Astrocyte of the cerebellum (primary cell): ENCODE measurements around the gene SGCA.

ENCODE experiments used
- DNase-seq: peaks from one replicate; pipeline ENCODE4 v3.0.0-alpha.2; 2011; ENCODE audit warnings: low read depth
- H3K4me3 ChIP-seq: 2 replicates; pipeline ENCODE4 v1.5.1; 2011; ENCODE audit warnings: mild to moderate bottlenecking, low read depth, low read length, moderate library complexity
- in situ Hi-C: cut with HindIII; loops from 2 replicates; pipeline ENCODE4 v1.10.0; 2017; ENCODE audit warnings: low sequenced_read_pairs
- TF ChIP-seq, protein P1 (sequence below): IDR thresholded peaks from 2 replicates; pipeline ENCODE4 v1.5.1; 2012; ENCODE audit warnings: low read length, low read depth, moderate library complexity, mild to moderate bottlenecking; ENCODE audit errors: missing control alignments

The SGCA gene

DNA sequence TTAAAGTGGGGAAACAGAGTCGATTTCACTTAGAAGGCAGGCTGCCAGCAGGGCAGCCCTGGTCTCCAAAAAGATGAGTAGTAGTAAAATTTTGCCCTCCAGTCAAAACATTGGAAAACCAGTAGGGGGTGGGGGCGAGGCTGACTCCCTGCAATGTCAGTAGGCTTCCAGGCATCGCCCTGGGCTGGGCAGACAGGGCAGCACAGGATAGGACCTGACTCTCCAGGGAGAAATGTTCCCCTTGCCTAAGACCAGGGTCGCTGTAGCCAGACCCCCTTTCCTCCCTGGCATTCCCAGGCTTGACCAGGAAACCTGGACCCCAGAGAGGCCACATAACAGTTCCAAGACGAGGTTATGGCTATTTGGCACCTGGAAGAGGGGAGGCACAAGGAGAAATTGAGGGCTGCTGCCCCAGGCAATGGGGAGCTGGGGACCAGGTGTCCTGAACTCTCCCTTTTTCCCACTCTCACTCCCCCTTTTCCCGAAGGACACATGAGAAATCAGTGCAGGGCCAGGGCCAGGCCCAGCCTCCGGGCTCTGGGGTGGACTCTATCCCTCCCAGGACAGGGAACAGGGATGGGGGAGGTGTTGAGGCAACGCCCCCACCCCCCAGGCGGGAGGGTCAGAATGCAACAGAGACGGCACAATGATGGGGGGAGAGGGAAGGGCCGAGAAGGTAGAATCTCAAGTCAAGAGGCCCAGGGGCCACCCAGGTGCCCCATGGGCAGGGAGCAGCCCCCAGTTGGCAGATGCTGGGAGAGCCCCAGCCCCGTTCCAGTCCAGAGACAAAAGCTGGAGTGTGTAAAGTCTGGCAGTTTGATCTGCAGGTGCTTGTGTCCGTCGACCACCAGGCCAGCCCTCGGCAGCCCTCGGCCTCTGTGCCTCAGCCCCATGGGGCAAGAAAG is 31.3 kb upstream of the SGCA start:
- H3K4me3 ChIP-seq = no peak overlapping the region
- DNase-seq = no peak
- TF ChIP-seq, protein P1, sequence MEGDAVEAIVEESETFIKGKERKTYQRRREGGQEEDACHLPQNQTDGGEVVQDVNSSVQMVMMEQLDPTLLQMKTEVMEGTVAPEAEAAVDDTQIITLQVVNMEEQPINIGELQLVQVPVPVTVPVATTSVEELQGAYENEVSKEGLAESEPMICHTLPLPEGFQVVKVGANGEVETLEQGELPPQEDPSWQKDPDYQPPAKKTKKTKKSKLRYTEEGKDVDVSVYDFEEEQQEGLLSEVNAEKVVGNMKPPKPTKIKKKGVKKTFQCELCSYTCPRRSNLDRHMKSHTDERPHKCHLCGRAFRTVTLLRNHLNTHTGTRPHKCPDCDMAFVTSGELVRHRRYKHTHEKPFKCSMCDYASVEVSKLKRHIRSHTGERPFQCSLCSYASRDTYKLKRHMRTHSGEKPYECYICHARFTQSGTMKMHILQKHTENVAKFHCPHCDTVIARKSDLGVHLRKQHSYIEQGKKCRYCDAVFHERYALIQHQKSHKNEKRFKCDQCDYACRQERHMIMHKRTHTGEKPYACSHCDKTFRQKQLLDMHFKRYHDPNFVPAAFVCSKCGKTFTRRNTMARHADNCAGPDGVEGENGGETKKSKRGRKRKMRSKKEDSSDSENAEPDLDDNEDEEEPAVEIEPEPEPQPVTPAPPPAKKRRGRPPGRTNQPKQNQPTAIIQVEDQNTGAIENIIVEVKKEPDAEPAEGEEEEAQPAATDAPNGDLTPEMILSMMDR = peak; percentile 10
- in situ Hi-C loops = no loop called here

DNA sequence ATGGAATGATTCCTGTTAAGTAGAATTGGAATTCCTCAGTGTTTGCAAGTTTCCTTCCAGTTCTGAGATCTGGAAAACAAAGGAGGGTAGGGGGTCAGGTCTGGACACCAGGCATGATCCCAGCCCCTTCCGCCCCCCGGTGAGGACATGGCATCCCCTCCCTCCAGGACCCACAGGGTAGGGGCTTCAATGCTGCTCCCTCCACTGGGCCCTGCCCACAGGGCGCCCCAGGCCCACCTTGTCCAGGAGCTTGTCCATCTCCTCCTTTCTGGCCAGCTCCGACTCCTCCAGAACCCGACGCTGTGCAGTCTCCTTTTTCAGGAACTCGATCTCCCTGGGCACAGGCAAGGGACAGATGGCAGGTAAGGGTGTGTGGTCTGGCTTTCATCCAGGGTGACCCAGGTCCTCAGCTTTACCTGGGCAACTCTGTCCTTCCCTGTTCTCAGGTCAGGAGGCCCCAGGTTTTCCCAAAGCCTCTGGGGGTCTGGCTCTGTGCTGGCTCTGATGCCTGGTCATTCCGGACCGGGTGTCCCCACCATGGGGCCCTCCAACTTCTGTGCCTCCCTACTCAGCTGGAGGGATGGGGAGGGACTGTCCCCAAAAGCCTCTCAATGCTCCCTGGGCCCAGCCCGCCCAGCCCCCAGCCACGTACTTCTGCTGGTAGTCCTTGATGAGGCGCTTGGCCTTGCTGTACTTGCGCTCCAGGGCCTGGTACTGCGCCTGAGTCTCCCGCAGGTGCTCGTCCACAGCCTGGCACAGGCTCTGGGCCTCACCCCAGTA is 30.3 kb upstream of the SGCA start:
- H3K4me3 ChIP-seq = no peak overlapping the region
- TF ChIP-seq, protein P1 = no peak
- in situ Hi-C loops = no loop called here
- no peak for DNase-seq

DNA sequence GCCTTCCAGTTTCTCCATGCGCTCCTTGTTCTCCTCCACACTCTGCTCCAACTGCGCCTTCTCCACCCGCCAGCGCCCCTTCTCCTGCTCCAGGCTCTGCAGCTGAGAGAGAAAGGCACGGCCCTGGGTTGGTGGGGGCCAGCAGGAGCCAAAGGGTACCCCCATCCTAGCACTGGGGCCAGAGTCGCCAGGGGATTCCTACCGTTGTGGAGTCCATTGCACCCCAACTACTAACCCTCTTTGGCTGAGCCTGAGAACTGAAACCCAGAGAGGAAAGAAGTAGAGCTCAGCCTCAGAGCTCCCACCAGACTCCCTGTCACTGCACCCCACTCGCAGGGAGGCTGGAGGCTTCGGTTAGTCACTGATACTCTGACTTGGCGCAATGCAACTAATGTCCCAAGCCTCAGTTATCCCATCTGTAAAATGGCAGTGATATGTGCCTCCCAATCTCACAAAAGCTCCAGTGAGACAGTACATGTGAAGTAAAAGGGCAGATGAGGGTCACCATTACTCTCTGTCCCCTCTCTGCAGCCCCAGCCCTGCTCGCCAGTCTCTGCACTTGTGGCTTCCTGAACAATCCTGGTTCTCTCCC is 29.6 kb upstream of the SGCA start:
- in situ Hi-C loops = no loop called here
- no peak overlapping the region for H3K4me3 ChIP-seq

DNA sequence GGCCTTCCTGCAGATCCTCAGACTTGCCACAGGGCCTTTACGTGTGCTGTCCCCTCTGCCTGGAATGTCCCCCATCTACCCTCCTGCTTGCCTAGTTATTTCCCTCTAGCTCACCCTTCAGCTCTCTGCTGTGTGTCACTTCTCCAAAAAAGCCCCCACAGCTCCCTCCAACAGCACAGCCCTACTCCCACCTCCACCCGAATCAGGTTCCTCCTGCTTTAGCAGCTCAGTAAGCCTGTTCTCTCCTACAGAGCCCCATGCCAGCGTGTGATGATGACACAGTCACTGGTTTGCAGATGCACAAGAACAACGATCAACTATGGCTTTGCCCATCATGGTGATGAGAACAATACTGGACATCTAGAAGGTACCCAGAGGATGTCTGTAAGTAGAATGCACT is 28.8 kb upstream of the SGCA start:
- TF ChIP-seq, protein P1 = no peak
- DNase-seq = no peak
- in situ Hi-C loops = no loop called here
- no peak overlapping the region for H3K4me3 ChIP-seq

More for the DNA sequence above, 29.6 kb upstream of the SGCA start:
- DNase-seq = no peak
- TF ChIP-seq, protein P1 = no peak

DNA sequence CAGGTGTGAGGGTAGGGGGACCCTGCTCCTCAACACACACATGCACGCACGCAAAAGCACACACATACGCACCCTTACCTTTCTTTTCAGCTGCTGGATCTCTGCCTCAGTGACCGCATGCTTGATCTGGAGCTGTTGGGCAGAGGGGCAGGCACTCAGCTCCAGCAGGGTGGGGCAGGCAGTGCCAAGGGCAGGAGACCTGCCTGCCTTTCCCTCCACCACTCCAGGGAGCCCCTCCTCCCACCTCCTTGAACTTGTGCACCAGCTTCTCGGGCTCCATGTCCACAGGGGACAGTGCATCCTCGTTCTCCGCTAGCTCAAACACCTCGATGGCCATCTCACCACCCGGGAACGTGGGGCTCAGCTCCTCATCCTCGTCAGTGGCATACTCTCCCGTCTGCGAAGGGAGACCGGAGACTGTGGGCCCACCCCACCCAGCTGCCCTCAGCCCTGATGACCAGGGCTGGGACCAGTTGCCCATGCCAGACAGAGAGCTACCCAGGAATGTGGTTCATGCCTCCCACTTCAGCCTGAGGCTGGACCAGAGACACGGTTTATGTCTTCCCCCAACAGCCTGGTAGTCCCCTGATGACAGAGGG is 26.5 kb upstream of the SGCA start:
- no peak for DNase-seq
- H3K4me3 ChIP-seq = no peak overlapping the region
- TF ChIP-seq, protein P1 = no peak
- in situ Hi-C loops = no loop called here
